HUDEP-2 (cell line): ENCODE results near the gene KCNIP4.
"Not testable (repeated sequence)": the region's sequence is repeated elsewhere in the genome, so short reads cannot be mapped to it uniquely, and the experiment has no call there.

ENCODE experiments used
- DNase-seq, 76 experiments: peaks; one replicate each; lab custom pipeline; 2025; ENCODE audit not compliant: unreplicated experiment in 76 of 76; lab: John Stamatoyannopoulos, UW

KCNIP4 gene

GRCh38 chr4:21410372-21410771 lies 538.2 kb downstream of the KCNIP4 start:
- DNase-seq = no peak

GRCh38 chr4:21387683-21388082 lies 560.9 kb downstream of the KCNIP4 start:
- DNase-seq = no peak

- DNase-seq = no peak
Measured at GRCh38 chr4:21386166-21386780, 562.3 kb downstream of the KCNIP4 start.

DNA sequence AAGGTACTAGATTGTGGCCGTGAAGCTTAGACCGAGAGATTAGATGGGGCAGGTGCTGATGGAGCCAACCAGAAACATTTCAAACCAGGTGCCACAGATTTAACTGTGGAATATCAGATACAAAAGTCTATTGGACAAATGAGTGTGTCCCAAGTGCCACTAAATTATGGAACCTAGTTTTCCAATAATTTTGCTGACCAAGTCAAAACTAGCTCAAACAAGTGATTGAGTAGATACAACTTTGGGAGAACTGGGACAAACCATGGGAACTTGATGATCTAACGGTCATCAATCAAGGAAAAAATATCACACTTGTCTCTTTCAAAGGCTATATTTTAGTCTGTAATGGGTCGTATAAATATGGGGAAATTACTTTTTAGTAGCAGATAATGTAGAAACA lies 562.9 kb downstream of the KCNIP4 start:
- no peak for DNase-seq

DNA sequence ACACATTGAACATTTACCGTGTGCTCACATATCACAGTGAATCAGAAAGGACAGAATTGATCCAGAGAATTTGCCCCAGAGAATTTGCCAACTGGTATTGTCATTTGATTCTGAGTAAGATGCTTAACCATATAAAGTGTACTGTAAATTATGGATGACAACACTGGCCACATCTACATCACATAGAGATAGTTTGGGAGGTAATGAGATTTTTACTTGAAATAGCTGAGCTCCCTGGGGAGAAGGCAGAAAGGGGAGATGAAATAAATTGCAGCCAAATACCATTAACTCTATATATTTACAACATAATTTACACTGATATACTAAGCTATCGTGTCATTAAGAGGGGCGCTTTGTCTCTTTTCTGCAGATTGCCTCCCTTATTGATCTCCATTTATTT lies 564.0 kb downstream of the KCNIP4 start:
- DNase-seq = no peak

DNA sequence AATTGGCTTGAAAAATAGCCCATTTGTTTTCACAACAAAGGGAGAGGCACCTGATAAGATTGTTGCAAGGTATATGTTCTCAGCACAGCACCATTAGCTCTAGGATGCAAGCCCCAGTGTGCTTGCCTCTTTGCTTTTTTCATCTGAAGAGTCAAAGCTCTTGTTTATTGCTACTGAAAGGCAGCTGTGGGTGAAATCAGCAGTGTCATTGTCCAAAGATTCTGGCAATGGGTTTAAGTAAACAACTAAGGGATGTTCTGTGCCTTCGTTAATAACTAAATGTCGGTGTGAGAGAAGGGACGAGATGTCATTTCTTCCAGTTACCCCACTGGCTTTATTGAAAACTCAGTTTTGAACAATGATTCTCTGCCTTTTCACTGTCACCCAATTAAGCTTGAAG lies 567.7 kb downstream of the KCNIP4 start:
- DNase-seq = no peak

DNA sequence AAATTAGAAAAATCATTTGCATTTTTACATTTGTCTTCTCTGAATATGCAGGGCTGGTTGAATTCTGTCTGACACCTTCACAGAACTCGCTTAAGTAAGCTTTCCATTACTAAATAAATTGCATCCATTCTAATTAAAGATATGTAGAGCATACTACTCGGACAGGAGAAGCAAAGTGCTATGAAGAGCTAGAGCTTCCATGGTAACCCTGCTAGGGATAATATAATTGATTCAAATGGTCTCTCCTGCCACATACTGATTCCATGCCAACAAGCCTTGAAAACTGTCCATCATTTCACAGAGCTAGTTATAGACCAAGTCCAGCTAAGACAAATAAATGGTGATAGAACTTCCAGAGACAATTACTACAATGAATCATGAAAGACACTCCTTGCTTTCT lies 571.5 kb downstream of the KCNIP4 start:
- DNase-seq = no peak

DNA sequence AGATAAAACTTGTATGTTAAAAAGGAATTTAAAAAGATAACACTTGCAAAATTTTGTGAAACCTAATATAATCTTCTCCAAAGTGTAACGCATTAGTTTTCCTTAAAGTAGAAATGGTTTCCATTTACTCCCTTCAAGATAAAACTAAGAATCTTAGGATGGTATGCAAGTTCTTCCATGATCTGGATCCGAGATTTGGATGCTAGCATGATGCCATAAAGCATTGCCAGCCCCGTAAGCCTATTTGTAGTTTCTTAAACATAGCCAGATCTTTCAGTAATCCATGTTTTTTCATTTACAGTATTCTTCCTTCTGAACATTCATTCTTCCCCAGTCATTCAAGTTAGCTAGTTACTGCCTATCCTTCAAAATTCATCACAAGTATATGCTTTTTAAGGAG lies 572.4 kb downstream of the KCNIP4 start:
- no peak for DNase-seq

GRCh38 chr4:21374641-21375368 lies 573.8 kb downstream of the KCNIP4 start:
- no peak for DNase-seq

GRCh38 chr4:21367567-21367966 lies 581.0 kb downstream of the KCNIP4 start:
- no peak for DNase-seq

DNA sequence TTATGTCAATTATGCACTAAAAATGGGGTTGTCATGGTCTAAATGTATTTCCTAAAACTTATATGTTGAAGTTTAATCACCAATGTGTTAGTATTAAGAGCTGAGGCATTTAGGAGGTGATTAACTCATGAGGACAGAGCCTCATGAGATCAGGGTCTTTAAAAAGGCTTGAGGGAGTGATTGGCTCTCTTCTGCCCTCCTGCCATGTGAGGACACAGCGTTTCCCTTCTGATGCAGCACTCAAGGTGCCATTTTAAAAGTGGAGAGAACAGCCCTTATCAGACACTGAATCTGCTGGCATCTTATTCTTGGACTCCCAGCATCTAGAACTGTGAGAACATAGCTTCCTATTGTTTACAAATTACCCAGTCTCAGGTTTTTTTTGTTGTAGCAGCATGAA lies 581.7 kb downstream of the KCNIP4 start:
- DNase-seq = no peak

- no peak for DNase-seq
Measured at GRCh38 chr4:21366312-21366711, 582.3 kb downstream of the KCNIP4 start.

- no peak for DNase-seq
Measured at GRCh38 chr4:21363701-21364100, 584.9 kb downstream of the KCNIP4 start.

- not testable (repeated sequence) for DNase-seq
Measured at GRCh38 chr4:21352354-21352753, 596.2 kb downstream of the KCNIP4 start.

- no peak for DNase-seq
Measured at GRCh38 chr4:21347142-21347541, 601.4 kb downstream of the KCNIP4 start.

GRCh38 chr4:21327976-21328700 lies 620.4 kb downstream of the KCNIP4 start:
- DNase-seq = no peak

DNA sequence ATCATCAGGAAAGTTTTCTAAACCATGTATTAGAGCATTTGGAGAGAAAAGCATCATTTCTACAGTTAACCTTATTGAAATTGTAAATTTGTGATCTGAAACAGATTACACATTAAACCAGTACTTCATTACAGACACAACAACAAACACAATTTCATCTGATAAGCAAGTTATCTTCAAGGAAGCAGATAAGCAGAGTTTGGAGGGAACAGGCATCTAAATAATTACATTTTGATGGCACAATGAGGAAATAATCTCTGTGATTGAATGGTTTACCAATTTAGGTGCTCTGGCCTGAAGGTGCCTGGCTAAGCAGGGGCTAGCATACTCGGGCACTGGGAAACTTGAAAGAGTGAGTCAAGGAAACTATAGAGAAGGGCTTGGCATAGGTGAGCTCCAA lies 628.5 kb downstream of the KCNIP4 start:
- DNase-seq = no peak

GRCh38 chr4:21307709-21308108 lies 640.9 kb downstream of the KCNIP4 start:
- no peak for DNase-seq

DNA sequence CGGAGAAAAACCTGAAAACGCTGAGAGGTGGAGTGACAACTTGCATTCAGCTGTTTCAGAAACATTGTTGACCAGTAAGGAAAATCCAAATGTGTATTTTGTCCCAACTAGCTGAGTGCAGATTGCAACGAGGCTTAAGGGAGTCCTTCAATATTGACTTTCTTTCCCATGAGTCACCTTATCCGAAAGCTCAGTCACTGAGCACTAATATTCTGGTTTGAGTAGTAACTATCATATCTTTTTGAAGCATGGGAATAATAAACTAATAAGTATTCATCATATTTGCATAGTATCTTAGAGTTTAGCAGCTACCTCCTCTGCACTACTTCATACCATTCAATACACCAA lies 644.1 kb downstream of the KCNIP4 start:
- no peak for DNase-seq

GRCh38 chr4:21290562-21290961 lies 658.0 kb downstream of the KCNIP4 start:
- DNase-seq = no peak

GRCh38 chr4:21276046-21276445 lies 672.5 kb downstream of the KCNIP4 start:
- no peak for DNase-seq

DNA sequence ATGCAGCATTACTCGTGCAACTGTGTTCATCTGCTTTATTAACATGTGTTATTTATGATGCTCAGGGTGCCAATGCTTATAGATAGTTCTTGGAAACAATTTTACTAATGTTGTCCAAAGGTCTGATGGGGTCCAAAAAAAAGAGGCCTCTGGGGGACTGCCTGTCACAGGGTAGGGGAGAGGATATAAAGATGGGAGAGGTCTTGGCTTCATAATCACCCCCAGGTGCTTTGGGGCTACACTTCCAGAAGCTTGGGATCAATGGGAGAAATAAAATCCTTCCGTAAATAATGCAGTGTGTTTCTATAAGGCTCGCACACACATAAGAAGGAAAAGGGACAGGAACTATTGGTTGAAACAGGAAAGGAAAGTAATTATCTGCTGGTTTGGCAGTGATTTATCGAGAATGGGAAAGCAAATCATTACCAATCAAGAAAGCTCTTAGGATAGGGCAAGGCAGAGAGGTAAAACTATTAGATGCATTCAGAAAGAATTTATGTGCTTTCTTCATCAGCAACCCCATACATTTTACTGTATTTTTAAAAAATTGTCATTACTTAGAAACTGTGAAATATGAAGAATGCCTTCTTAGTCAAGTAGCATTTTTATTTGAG lies 677.0 kb downstream of the KCNIP4 start:
- no peak for DNase-seq
